ENCODE measurements around the gene MBLAC1. TPM values are rescaled to one million over a fixed set of nuclear protein-coding genes. Genes with fewer than 3 reads are reported as not detected.

MBLAC1 gene
- total RNA-seq, 1 experiment from 2014 or later: 3.5 TPM

DNA sequence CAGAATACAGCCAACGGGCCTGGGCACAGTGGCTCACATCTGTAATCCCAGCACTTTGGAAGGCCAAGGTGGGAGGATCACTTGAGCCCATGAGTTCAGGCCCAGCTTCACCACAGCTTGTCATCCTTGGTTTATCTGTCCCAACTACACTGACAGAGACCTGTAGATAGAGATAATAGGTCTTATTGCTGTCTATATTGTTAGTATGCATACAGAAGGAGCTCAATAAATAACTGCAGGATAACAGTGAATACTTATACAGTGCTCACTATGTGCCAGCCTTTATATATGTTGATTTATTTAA is 6.1 kb upstream of the MBLAC1 start:
- Mint-ChIP-seq H3K27ac (peak overlapping the region; percentile 67), H3K9me3 (no peaks in the 10 kb centered on the region), H3K36me3 (peaks cover 2% of the 10 kb centered on the region; the same call in 1 of the 2 replicates), H3K4me1 (peaks cover 22% of the 10 kb centered on the region), H3K4me3 (peak overlapping the region; percentile 98), H3K27me3 (ENCODE audit: low read depth) (no peaks in the 10 kb centered on the region)
- DNase-seq (ENCODE audit: low spot score) (no peak), ATAC-seq (no peak)
- ChIA-PET CTCF (interaction anchor here (1.6 kb wide), 1 partner anchor 10 kb away, joined by 8 read pairs; no protein-coding TSS in a partner anchor), POLR2A (interaction anchor here (1.8 kb wide), 1 partner anchor 19 kb away, joined by 9 read pairs; the partner anchor contains the start of genes AP4M1 and MCM7)
- TF ChIP-seq, protein P1, sequence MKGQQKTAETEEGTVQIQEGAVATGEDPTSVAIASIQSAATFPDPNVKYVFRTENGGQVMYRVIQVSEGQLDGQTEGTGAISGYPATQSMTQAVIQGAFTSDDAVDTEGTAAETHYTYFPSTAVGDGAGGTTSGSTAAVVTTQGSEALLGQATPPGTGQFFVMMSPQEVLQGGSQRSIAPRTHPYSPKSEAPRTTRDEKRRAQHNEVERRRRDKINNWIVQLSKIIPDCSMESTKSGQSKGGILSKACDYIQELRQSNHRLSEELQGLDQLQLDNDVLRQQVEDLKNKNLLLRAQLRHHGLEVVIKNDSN (CRISPR knock-in tag; IDR thresholded peaks at IDR 0.05): no peak
- TF ChIP-seq FOXP4 (CRISPR knock-in tag; IDR thresholded peaks at IDR 0.05) (no peak), ERG (CRISPR knock-in tag; IDR thresholded peaks at IDR 0.05) (no peak), USF2 (CRISPR knock-in tag; IDR thresholded peaks at IDR 0.05) (no peak), ZNF121 (CRISPR knock-in tag; IDR thresholded peaks at IDR 0.05) (no peak), SP1 (CRISPR knock-in tag; conservative IDR thresholded peaks at IDR 0.05) (no peak), ZNF416 (CRISPR knock-in tag; IDR thresholded peaks at IDR 0.05) (no peak), ZSCAN18 (CRISPR knock-in tag; IDR thresholded peaks at IDR 0.05) (no peak), ZMAT4 (CRISPR knock-in tag; IDR thresholded peaks at IDR 0.05) (no peak), PRRX2 (CRISPR knock-in tag; IDR thresholded peaks at IDR 0.05) (no peak), PRDM15 (CRISPR knock-in tag; IDR thresholded peaks at IDR 0.05) (no peak), GRHL2 (CRISPR knock-in tag; IDR thresholded peaks at IDR 0.05; ENCODE audit: insufficient replicate concordance, severe bottlenecking) (no peak), CBFB (CRISPR knock-in tag; IDR thresholded peaks at IDR 0.05; ENCODE audit: low read depth) (no peak), ZNF423 (CRISPR knock-in tag; IDR thresholded peaks at IDR 0.05) (no peak), TEAD4 (CRISPR knock-in tag; IDR thresholded peaks at IDR 0.05) (no peak), NFATC4 (CRISPR knock-in tag; IDR thresholded peaks at IDR 0.05) (no peak)
- TF ChIP-seq, protein P2, sequence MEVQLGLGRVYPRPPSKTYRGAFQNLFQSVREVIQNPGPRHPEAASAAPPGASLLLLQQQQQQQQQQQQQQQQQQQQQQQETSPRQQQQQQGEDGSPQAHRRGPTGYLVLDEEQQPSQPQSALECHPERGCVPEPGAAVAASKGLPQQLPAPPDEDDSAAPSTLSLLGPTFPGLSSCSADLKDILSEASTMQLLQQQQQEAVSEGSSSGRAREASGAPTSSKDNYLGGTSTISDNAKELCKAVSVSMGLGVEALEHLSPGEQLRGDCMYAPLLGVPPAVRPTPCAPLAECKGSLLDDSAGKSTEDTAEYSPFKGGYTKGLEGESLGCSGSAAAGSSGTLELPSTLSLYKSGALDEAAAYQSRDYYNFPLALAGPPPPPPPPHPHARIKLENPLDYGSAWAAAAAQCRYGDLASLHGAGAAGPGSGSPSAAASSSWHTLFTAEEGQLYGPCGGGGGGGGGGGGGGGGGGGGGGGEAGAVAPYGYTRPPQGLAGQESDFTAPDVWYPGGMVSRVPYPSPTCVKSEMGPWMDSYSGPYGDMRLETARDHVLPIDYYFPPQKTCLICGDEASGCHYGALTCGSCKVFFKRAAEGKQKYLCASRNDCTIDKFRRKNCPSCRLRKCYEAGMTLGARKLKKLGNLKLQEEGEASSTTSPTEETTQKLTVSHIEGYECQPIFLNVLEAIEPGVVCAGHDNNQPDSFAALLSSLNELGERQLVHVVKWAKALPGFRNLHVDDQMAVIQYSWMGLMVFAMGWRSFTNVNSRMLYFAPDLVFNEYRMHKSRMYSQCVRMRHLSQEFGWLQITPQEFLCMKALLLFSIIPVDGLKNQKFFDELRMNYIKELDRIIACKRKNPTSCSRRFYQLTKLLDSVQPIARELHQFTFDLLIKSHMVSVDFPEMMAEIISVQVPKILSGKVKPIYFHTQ (CRISPR knock-in tag; IDR thresholded peaks at IDR 0.05): no peak
- TF ChIP-seq, protein P3, sequence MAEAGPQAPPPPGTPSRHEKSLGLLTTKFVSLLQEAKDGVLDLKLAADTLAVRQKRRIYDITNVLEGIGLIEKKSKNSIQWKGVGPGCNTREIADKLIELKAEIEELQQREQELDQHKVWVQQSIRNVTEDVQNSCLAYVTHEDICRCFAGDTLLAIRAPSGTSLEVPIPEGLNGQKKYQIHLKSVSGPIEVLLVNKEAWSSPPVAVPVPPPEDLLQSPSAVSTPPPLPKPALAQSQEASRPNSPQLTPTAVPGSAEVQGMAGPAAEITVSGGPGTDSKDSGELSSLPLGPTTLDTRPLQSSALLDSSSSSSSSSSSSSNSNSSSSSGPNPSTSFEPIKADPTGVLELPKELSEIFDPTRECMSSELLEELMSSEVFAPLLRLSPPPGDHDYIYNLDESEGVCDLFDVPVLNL (CRISPR knock-in tag; IDR thresholded peaks at IDR 0.05; ENCODE audit: borderline replicate concordance, low read depth): no peak
- TF ChIP-seq, protein P4, sequence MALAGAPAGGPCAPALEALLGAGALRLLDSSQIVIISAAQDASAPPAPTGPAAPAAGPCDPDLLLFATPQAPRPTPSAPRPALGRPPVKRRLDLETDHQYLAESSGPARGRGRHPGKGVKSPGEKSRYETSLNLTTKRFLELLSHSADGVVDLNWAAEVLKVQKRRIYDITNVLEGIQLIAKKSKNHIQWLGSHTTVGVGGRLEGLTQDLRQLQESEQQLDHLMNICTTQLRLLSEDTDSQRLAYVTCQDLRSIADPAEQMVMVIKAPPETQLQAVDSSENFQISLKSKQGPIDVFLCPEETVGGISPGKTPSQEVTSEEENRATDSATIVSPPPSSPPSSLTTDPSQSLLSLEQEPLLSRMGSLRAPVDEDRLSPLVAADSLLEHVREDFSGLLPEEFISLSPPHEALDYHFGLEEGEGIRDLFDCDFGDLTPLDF (CRISPR knock-in tag; IDR thresholded peaks at IDR 0.05): no peak
